K562 (cell line): ENCODE measurements around the gene TTC28.

ENCODE experiments used
- PCBP2 ChIP-seq: fragments of 200-400 bp; formaldehyde crosslinking; IDR thresholded peaks from 2 replicates; pipeline ENCODE4 v1.6.1; 2018; ENCODE audit warnings: low read length, low read depth, mild to moderate bottlenecking, moderate library complexity; ENCODE audit not compliant: poor library complexity, severe bottlenecking
- POLR2A ChIP-seq: fragments of 450-650 bp; conservative IDR thresholded peaks from 2 replicates; pipeline ENCODE4 v1.6.1; 2016

DNA sequence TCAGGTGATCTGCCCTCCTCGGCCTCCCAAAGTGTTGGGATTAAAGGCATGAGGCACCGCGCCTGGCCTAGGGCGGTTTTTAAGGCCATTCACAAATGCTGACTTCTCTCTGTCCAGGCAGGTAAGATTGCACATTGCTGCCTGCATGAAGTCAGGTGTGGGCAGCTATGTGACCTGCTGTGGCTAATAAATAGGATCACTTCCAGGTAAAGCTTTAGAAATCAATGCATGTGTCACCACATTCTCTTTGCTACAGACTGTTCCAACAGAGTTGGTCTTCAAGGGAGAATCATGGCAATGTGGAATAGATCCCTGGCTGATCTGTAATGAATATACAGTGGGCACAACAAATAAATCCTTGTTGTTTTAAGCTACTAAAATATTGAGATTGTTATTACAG lies 500.2 kb downstream of the TTC28 start:
- no peak for TF ChIP-seq POLR2A
- no peak for TF ChIP-seq PCBP2
